Right renal cortex interstitium (tissue), 3 donors: ENCODE results near the gene PHC2. TPM values are rescaled to one million over a fixed set of nuclear protein-coding genes. Genes with fewer than 3 reads are reported as not detected.

ENCODE experiments used
- DNase-seq, 3 donors: peaks; one replicate each; pipeline ENCODE4 v3.0.0-alpha.2; 2013; ENCODE audit warnings: low read depth in 3 of 3, low spot score in 2 of 3
- polyA plus RNA-seq, 3 donors: library from polyadenylated mRNA; unstranded; fragments of 120-200 nt; gene quantifications; one replicate each; pipeline ENCODE4 v1.2.1, GENCODE V29; 2013; ENCODE audit not compliant: insufficient read length in 3 of 3

Gene PHC2
- polyA plus RNA-seq, 3 donors: 102 to 107 (median 105) TPM

- no peak for DNase-seq
Observed at GRCh38 chr1:33391343-33392078, 39.4 kb downstream of the PHC2 start.

DNA sequence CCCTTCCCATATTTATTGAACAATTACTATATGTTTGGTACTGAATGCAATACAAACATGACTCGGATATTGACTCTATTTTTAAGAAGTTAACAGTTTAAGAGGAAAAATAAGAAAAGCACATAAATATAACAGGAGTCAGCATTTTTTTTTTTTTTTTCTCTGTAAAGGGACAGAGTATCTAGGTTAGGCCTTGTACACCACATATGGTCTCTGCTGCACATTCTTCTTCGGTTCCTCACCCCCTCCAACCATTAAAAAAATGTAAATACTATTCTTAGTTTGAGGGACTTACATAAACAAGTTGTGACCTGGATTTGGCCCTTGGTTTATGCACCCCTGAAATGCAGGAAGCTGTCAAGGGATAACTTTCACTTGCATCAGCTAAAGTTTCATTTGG lies 40.4 kb downstream of the PHC2 start:
- DNase-seq: no peak

- DNase-seq: no peak
Observed at GRCh38 chr1:33388805-33389771, 41.8 kb downstream of the PHC2 start.

- DNase-seq: no peak
Observed at GRCh38 chr1:33387625-33388024, 43.3 kb downstream of the PHC2 start.

DNA sequence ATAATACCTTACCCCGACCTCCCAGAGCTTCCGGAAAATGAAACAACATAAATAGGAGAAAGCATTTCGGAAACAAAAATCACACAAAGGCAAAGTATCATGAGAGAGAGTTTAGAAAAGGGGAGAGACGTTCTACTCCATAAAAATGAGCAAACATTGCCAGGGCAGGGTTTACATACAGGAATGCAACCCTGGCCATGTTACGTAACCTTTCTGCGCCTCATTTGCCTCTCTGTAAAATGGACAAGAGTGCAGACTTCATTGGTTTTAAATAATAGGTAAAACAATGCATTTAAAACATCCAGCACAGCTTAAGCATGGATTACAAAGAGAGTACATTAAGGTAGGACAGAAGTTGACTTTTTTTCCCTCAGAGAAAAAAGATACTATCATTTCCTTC lies 45.6 kb downstream of the PHC2 start:
- DNase-seq: no peak

DNA sequence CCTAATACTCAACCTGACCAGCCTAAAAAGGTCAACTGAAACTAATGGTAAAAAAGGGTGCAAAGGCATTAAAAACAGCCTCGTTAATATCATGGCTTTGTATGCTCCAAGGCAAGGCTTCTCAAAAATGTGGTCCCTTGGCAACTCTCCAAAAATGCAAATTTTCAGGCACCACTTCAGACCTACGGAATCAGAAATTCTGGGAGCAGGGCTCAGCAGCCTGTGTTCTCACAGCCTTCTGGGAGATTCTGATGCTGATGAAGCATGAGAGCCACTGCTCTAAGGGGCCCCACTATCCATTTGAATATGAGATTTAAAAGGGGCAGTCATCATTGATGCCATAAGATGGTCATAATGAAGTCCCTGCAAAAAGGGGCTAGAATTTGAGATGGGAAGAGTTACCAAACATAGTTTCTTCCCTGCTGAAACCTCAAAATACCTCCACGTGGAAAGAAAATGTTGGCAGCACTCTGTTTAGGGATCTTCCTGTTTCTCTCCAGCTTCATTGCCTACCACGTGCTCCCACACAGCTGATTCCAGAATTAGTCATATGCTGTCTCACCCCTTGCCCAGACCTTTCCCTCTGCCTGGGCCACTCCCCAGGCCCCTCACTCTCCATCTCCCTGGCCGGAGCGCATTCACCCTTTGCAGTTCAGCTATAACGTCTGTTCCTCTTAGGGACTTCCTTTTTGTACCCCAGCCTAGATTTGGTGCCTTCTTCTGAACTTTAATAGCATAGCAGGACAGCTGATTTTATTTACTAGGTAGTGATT lies 46.7 kb downstream of the PHC2 start:
- no peak for DNase-seq

GRCh38 chr1:33383489-33383888 lies 47.4 kb downstream of the PHC2 start:
- no peak for DNase-seq

- DNase-seq: no peak
Observed at GRCh38 chr1:33382661-33383415, 48.1 kb downstream of the PHC2 start.

DNA sequence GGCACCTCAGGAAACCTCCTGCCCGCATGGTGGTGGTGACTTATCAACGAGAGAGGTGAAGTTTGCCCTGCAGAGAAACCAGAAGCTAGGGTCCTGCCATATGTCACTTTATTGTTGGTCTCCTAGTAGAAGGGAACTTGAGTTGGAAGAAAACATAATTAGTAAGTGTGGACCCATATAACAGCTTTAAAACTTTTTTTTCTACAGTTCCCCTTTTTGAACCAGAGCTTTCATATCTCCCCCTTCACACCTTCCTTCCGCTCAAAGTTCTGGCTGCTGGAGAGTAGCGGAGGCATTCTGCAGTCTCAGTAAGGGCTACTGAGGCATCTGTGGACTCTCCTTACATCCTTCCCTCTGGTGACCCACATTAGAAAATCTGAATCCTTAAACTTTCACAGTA lies 48.9 kb downstream of the PHC2 start:
- no peak for DNase-seq

DNA sequence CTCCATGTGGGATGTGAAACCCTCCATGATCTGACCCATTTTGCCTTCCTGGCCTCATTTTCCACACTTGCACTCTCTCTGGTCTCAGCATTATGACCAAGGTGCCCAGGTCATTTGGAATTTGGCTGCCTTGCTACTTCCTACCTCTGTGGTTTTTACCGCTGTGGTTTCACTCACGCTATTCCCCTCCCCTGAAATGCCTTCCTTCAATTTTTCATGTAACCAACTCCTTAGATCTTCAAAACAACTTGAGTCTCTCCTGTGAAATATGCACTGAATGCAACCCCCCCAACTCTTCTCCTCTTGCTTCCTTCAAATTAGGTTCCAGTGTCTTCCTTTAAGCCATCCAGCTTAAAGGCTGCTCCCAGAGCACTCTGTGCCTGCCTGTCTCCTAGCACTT lies 50.1 kb downstream of the PHC2 start:
- DNase-seq: no peak

- DNase-seq: no peak
Observed at GRCh38 chr1:33379631-33380354, 51.1 kb downstream of the PHC2 start.

DNA sequence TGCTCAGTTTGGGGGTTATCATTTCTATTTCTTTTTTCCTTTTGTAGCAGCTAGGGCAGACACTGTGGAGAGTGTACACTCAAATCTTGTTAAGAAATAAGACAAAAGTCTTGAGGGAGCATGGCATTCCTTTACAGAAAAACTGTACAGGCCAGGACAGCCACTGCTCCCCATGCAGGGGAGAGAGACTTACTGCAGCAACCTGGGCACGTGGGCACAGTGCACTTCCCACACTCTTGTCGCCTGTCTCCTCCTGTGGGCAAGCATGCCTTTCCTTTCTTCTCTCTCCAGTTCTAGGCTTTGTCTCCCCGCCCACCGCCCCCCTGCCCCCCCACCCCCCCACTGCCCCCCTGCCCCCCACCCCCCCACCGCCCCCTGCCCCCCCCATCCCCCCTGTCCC lies 51.9 kb downstream of the PHC2 start:
- DNase-seq: no peak

GRCh38 chr1:33378524-33378923 lies 52.4 kb downstream of the PHC2 start:
- DNase-seq: no peak

DNA sequence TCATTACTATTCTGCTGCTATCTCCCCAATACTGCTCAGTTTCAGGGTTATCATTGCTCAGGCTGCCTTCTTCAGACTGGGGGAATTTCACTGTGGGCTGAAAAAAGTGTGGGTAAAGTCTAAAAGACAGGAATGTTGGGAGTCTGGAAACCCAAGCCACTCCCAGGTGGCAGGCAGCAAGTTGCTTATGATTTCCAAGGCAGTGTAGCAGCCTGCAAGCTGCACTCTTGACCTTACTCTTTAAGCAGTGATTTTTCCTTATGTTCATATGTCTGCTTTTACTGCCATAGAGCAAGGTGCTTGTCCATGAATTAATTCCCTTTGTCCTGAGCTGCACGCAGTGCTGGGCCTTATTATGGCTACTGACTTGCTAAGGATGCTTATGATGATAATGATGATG lies 53.1 kb downstream of the PHC2 start:
- no peak for DNase-seq

DNA sequence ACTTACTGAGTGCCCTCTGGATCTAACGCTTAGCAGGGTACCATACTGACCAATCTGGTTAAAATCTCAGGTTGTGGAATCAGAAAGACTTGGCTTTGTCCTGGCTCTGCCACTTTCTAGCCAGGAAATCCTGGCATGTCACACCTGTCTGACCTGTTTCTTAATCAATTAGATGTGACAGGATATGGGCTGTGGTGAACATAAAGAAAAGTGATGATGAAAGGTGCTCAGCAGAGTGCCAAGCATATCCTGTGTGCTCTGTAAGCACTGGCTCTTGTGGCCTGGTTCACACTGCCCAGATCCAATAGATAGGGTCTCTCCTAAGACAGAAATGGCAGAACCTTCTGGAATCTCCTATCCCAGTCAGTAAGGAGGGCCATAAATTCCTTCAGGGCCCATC lies 53.9 kb downstream of the PHC2 start:
- DNase-seq: no peak

DNA sequence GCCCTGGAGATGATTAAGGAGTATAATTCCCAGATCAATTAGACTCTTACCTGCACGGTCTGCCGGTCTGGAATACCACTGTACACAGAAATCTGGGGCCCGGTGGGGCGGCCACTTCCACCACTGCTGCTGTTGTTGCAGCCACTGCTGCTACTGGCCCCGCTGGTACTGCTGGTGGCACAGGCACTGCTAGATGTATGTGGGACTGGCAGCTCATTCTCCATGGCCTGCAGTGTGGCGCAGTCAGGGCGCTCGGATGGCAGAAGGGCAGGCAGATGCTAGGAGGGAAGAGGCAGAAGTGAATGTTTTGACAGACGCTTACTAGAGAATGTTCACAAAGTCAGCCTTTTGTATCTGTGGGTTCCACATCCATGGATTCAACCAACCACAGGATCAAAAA lies 55.6 kb downstream of the PHC2 start:
- DNase-seq: no peak

- no peak for DNase-seq
Observed at GRCh38 chr1:33374336-33375105, 56.4 kb downstream of the PHC2 start.

DNA sequence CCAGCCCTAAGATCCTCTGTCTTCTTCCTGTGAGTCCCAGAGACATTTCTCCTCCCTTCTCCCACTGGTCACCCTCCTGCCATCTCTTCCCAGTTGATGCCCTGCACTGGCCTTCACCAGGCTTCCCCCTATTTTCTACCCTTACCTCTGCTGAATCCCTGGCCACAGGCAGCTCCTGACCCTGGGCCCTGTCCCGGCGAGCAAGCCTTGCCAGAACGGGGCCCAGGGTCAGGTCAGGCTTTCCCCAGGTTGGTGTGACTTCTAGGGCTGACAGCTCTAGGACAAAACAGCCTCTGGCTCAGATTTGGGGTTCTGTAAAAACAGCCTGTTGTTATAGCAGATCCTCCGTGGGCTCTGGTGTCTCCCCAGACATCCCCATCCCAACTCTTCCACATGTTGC lies 57.3 kb downstream of the PHC2 start:
- DNase-seq: no peak

DNA sequence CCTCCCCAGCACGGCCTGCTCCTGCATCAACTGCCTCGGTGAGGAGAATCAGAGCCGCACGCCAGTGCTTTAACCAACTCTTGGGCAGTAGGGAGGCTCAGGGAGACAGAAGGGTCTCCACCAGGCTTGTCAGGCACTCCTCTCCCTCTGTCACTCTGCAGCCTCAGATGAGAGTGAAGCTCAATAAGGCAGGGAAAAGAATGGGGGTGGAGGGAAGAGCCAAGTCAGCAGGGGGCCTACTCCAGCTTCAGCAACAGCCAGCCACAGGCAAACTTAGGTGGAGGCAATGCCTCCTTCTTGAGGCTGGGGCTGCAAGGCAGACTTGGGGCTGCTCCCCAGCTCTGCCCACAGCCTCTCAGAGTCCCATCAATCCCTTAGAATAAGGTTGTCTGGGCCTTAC lies 58.2 kb downstream of the PHC2 start:
- DNase-seq: no peak
